Measurements from ENCODE around the gene TEX54. TPM values are rescaled to one million over a fixed set of nuclear protein-coding genes. Genes with fewer than 3 reads are reported as not detected.

TEX54 gene
- total and polyA plus RNA-seq, 2 of the 13 experiments (the other 11 are each of a cell fraction or from before 2014, with no cell fraction given) = not detected

GRCh38 chr11:62805076-62805892, 27.4 kb downstream of the TEX54 start, which contains the start of gene NXF1 (continued):
- TF ChIP-seq MLX (CRISPR knock-in tag; IDR thresholded peaks at IDR 0.05) (no peak; the same call in none of the 2 replicates), KLF12 (CRISPR knock-in tag; IDR thresholded peaks at IDR 0.05; ENCODE audit: borderline replicate concordance) (peak; percentile 80; the same call in 1 of the 2 replicates), ZNF446 (CRISPR knock-in tag; IDR thresholded peaks at IDR 0.05) (peak; percentile 84; the same call in 1 of the 2 replicates), RFXAP (CRISPR knock-in tag; IDR thresholded peaks at IDR 0.05; ENCODE audit: borderline replicate concordance) (peak; percentile 87; the same call in 1 of the 2 replicates), JUND (CRISPR knock-in tag; IDR thresholded peaks at IDR 0.05) (no peak), ZMYM2 (CRISPR knock-in tag; IDR thresholded peaks at IDR 0.05) (no peak), ZNF124 (CRISPR knock-in tag; IDR thresholded peaks at IDR 0.05) (peak; percentile 96), ZNF780A (CRISPR knock-in tag; IDR thresholded peaks at IDR 0.05) (no peak; the same call in 1 of the 2 replicates), HOXA7 (CRISPR knock-in tag; IDR thresholded peaks at IDR 0.05) (no peak), ZNF777 (CRISPR knock-in tag; IDR thresholded peaks at IDR 0.05) (peak; percentile 54), AGO2 (optimal IDR thresholded peaks at IDR 0.05; ENCODE audit: low read depth, low read length) (peak; percentile 99), REL (CRISPR knock-in tag; conservative IDR thresholded peaks at IDR 0.05) (peak; percentile 57; the same call in 1 of the 2 replicates), ZNF816 (CRISPR knock-in tag; IDR thresholded peaks at IDR 0.05; ENCODE audit: borderline replicate concordance) (peak; percentile 93), PATZ1 (CRISPR knock-in tag; IDR thresholded peaks at IDR 0.05) (peak; percentile 76), ZNF180 (CRISPR knock-in tag; IDR thresholded peaks at IDR 0.05; ENCODE audit: borderline replicate concordance, low read depth) (no peak), TAF1 (CRISPR knock-in tag; IDR thresholded peaks at IDR 0.05) (peak; percentile 99), KAT2B (IDR thresholded peaks at IDR 0.05; ENCODE audit: borderline replicate concordance, low read depth, low read length) (no peak), USF2 (IDR thresholded peaks at IDR 0.05; ENCODE audit: low read depth, low read length) (no peak), USF2 (CRISPR knock-in tag; IDR thresholded peaks at IDR 0.05; ENCODE audit: borderline replicate concordance) (no peak; the same call in 1 of the 2 replicates), ELK4 (CRISPR knock-in tag; IDR thresholded peaks at IDR 0.05; ENCODE audit: borderline replicate concordance) (no peak), SAFB2 (CRISPR knock-in tag; IDR thresholded peaks at IDR 0.05; ENCODE audit: borderline replicate concordance, low read depth) (peak; percentile 94), SP4 (CRISPR knock-in tag; IDR thresholded peaks at IDR 0.05) (peak; percentile 97), STAG1 (CRISPR knock-in tag; IDR thresholded peaks at IDR 0.05) (no peak), BRD4 (CRISPR knock-in tag; IDR thresholded peaks at IDR 0.05) (peak; percentile 72; the same call in 1 of the 2 replicates), SALL1 (CRISPR knock-in tag; IDR thresholded peaks at IDR 0.05) (peak; percentile 92)
